Measurements from ENCODE around the gene FNDC11.

FNDC11 gene

DNA sequence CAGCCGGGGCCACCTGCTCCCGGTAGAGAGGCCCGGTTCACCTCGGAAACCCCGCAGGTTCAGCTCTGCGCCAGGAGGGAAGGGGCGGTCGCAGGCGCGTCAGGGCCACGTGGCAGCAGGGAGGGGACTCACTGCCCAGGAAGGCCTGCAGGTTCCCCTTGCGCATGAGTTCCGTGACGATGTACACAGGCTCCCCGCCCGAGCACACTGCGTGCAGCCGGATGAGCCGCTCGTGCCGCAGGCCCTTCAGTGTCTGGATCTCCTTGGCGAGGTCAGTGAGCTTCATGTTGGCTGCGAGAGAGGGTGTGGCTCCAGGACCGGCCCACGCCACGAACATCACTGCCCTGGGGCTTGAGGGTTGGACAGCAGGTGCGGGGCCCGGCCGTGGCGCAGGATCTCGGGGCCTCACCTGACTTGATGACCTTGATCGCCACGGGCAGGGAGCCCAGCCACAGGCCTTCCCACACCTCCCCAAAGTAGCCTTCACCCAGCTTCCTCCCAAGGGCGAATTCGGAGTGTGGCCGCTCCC lies 11.9 kb upstream of the FNDC11 start:
- Histone ChIP-seq H3K4me3 (no peak overlapping the region), H3K9me3 (ENCODE audit: low read depth, low read length) (no peaks in the 10 kb centered on the region), H3K27ac (no peak overlapping the region), H3K36me3 (ENCODE audit: insufficient read depth, low read length) (no peaks in the 10 kb centered on the region), H3K9ac (ENCODE audit: insufficient read length) (no peak overlapping the region)
- DNase-seq (ENCODE audit: low read depth, low spot score) = no peak
- TF ChIP-seq FOXP2 (optimal IDR thresholded peaks at IDR 0.05; ENCODE audit: control extremely low read depth, extremely low read length, insufficient read depth) (no peak), POLR2AphosphoS5 (IDR thresholded peaks at IDR 0.05; ENCODE audit: borderline replicate concordance, low read depth, low read length) (no peak), EZH2 (IDR thresholded peaks at IDR 0.05) (no peak)

DNA sequence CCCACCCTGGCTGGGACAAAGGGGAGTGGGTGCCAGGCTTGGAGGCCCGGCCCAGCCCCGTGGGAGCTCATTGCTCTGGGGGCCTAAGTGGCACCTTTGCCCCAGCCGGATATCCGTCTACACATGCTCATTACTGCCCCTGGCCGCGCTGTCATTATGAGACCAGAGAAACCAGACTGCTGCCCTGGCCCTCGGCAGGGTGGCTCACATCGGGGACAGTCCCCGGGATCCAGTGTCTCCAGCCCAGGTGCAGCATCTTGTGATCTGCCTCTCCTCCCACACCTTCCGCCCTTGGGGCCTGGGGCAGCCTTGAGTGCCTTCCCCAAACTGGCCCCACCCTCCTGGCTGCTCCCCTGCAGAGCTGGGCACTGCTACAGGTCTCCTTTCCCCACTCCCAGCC lies 11.3 kb upstream of the FNDC11 start:
- Histone ChIP-seq H3K27ac (no peak overlapping the region), H3K9ac (ENCODE audit: insufficient read length) (no peak overlapping the region), H3K9me3 (ENCODE audit: low read depth, low read length) (no peaks in the 10 kb centered on the region), H3K36me3 (ENCODE audit: insufficient read depth, low read length) (no peaks in the 10 kb centered on the region), H3K4me3 (no peak overlapping the region)
- TF ChIP-seq FOXP2 (optimal IDR thresholded peaks at IDR 0.05; ENCODE audit: control extremely low read depth, extremely low read length, insufficient read depth) (no peak), POLR2AphosphoS5 (IDR thresholded peaks at IDR 0.05; ENCODE audit: borderline replicate concordance, low read depth, low read length) (no peak), EZH2 (IDR thresholded peaks at IDR 0.05) (no peak)
- no peak for DNase-seq (ENCODE audit: low read depth, low spot score)

DNA sequence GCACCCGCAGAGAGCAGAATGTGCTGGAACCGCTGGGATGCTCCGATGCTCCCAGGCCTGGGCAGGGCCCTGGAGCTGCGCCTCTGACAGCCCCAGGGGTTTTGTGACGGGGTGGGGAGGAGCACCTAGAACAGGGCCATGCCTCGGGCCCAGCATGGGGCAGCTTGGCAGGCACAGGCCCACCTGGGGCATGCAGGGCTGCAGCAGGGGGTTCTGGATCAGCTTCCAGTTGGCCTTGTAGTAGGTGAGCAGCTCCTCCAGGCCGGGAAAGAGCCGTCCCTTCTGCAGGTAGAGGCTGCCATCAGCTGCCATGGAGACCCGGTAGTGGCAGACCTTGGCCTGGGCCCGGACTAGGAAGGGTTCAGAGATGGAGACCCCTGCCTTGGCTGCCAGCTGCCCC lies 10.8 kb upstream of the FNDC11 start:
- no peak for TF ChIP-seq EZH2 (IDR thresholded peaks at IDR 0.05)
- no peak for TF ChIP-seq FOXP2 (optimal IDR thresholded peaks at IDR 0.05; ENCODE audit: control extremely low read depth, extremely low read length, insufficient read depth)
- TF ChIP-seq POLR2AphosphoS5 (IDR thresholded peaks at IDR 0.05; ENCODE audit: borderline replicate concordance, low read depth, low read length) = no peak
- Histone ChIP-seq H3K9ac (ENCODE audit: insufficient read length) (no peak overlapping the region), H3K27ac (no peak overlapping the region), H3K36me3 (ENCODE audit: insufficient read depth, low read length) (no peaks in the 10 kb centered on the region), H3K9me3 (ENCODE audit: low read depth, low read length) (no peaks in the 10 kb centered on the region), H3K4me3 (no peak overlapping the region)
- DNase-seq (ENCODE audit: low read depth, low spot score) = no peak

DNA sequence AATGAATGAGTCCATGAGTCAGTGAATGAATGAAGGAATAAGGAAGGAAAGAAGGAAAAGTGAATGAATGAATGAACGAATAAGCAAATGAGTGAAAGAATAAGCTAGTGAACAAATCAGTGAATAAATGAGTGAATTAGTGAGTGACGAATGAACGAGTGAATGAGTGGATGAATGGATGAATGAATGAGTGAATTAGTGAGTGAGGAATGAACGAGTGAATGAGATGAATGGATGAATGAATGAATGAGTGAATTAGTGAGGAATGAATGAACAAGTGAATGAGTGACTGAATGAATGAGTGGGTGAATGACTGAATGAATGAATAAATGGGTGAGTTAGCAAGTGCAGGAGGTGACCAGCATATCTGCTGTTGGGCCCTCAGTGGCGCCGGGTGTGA lies 10.2 kb upstream of the FNDC11 start:
- DNase-seq (ENCODE audit: low read depth, low spot score) = no peak
- Histone ChIP-seq H3K9me3 (ENCODE audit: low read depth, low read length) (no peaks in the 10 kb centered on the region), H3K27ac (no peak overlapping the region), H3K36me3 (ENCODE audit: insufficient read depth, low read length) (no peaks in the 10 kb centered on the region), H3K4me3 (no peak overlapping the region), H3K9ac (ENCODE audit: insufficient read length) (no peak overlapping the region)
- TF ChIP-seq POLR2AphosphoS5 (IDR thresholded peaks at IDR 0.05; ENCODE audit: borderline replicate concordance, low read depth, low read length) = no peak
- no peak for TF ChIP-seq FOXP2 (optimal IDR thresholded peaks at IDR 0.05; ENCODE audit: control extremely low read depth, extremely low read length, insufficient read depth)
- no peak for TF ChIP-seq EZH2 (IDR thresholded peaks at IDR 0.05)

DNA sequence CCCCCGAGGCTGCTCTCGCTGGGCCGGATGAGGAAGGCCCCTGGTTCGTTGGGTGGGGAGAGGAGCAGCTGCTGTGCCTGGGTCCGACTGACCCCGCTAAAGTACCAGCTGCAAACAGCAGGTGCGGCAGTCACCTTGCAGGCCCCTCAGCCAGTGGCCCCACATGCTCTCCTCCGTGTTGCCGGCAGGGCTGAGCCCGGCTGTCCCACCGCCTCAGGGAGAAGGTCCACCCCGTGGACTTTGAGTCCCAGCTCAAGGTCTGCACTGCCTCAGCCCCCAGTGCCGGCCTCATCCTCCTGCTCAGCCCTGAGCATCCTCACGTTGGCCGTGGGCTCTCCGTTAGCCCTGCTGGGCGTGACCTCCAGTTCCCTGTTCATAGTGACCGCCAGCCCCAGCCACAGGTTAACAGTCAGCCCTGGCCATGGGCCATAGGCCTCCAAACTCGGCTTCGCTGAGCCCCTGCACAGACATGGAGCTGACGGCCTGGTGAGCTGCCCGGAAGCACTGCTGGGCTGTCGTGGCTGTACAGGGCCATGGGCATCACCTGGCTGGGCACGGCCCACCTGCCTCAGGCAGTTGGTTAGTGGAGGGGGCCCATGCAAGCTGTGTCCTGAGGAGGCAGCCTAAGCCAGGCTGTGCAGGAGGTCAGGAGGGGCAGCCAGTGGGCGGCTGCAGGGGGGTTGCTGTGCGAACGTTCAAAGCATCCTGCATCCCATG lies 9.6 kb upstream of the FNDC11 start:
- Histone ChIP-seq H3K27ac (no peak overlapping the region), H3K9ac (ENCODE audit: insufficient read length) (no peak overlapping the region), H3K4me3 (no peak overlapping the region), H3K9me3 (ENCODE audit: low read depth, low read length) (no peaks in the 10 kb centered on the region), H3K36me3 (ENCODE audit: insufficient read depth, low read length) (no peaks in the 10 kb centered on the region)
- DNase-seq (ENCODE audit: low read depth, low spot score) = no peak
- TF ChIP-seq POLR2AphosphoS5 (IDR thresholded peaks at IDR 0.05; ENCODE audit: borderline replicate concordance, low read depth, low read length) (no peak), EZH2 (IDR thresholded peaks at IDR 0.05) (no peak), FOXP2 (optimal IDR thresholded peaks at IDR 0.05; ENCODE audit: control extremely low read depth, extremely low read length, insufficient read depth) (no peak)

DNA sequence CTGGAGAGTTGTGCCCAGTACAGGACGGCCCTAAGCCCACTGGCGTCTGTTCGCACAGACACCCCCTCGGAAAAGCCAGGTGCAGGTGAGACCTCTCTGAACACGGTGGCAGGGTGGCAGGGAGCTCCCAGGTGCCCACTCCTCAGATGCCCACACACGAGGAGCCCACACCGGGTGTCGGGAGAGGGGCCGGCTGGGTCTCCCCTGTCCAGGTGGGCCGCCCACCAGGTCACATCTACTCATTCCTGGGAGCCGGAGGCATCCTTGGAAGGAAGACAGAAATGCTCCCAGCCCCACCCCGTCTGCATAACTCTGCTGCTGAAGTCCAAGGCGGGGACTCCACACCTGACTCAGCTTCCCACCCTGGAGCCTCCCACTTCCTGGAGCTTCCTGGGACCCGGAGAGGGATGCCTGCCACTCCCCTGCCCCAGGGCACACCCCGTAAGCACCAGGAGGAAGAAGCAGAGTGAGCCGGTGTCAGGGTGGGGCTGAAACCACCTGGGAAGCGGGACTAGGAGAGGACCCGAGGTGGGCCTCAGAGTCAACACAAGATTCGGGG lies 8.9 kb upstream of the FNDC11 start:
- no peak for TF ChIP-seq EZH2 (IDR thresholded peaks at IDR 0.05)
- TF ChIP-seq FOXP2 (optimal IDR thresholded peaks at IDR 0.05; ENCODE audit: control extremely low read depth, extremely low read length, insufficient read depth) = no peak
- no peak for TF ChIP-seq POLR2AphosphoS5 (IDR thresholded peaks at IDR 0.05; ENCODE audit: borderline replicate concordance, low read depth, low read length)
- Histone ChIP-seq H3K36me3 (ENCODE audit: insufficient read depth, low read length) (no peaks in the 10 kb centered on the region), H3K9me3 (ENCODE audit: low read depth, low read length) (no peaks in the 10 kb centered on the region), H3K27ac (no peak overlapping the region), H3K9ac (ENCODE audit: insufficient read length) (no peak overlapping the region), H3K4me3 (no peak overlapping the region)
- DNase-seq (ENCODE audit: low read depth, low spot score) = no peak

DNA sequence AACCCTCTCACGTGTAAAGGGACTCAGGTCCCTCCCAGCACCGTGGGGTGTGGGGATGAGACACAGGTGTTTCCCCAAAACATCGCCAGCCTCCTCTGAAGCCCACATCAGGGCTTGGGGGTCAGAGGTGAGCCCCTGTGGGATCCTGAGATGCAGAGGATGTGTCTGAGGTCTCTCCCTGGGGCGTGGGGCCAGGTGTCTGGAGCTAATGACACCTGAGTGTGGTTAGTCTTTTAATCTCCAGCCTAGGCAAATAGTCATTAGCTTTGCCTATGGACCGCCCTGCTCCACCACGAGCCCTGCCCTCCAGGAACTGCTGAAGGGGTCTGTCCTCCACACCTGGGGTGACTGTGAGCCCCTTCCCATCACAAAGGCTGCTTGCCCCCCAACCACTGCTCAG lies 8.1 kb upstream of the FNDC11 start:
- no peak for DNase-seq (ENCODE audit: low read depth, low spot score)
- Histone ChIP-seq H3K4me3 (no peak overlapping the region), H3K9ac (ENCODE audit: insufficient read length) (no peak overlapping the region), H3K36me3 (ENCODE audit: insufficient read depth, low read length) (no peaks in the 10 kb centered on the region), H3K9me3 (ENCODE audit: low read depth, low read length) (no peaks in the 10 kb centered on the region), H3K27ac (no peak overlapping the region)
- TF ChIP-seq POLR2AphosphoS5 (IDR thresholded peaks at IDR 0.05; ENCODE audit: borderline replicate concordance, low read depth, low read length) = no peak
- no peak for TF ChIP-seq FOXP2 (optimal IDR thresholded peaks at IDR 0.05; ENCODE audit: control extremely low read depth, extremely low read length, insufficient read depth)
- no peak for TF ChIP-seq EZH2 (IDR thresholded peaks at IDR 0.05)

DNA sequence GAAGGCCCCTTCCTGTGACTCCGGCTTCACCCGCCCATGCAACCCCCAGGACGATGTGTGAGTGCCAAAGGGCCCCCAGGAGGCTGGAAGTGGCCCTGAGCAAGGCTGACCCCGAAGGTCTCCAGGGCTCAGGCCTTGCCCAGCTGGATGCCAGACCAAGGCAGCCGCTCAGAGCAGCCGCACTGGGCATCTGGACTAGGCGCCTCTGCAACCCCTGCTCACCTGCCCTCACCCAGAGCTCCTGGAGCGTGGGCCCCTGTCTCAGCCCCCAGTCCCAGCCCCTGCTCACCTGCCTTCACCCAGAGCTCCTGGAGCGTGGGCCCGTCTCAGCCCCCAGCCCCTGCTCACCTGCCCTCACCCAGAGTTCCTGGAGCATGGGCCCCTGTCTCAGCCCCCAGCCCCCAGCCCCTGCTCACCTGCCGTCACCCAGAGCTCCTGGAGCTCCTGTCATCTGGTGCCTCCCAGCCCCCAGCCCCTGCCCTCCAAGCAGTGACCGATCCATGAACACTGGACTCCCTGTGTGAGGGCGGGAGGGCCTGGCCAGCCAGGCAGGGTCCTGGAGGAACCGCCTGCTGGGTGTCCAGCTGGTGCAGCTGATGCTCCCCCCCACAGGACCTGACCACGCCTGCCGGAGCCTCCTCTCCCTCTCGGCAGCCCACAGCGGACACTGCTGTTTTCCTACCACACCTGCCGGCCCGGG lies 7.6 kb upstream of the FNDC11 start:
- Histone ChIP-seq H3K4me3 (no peak overlapping the region), H3K9ac (ENCODE audit: insufficient read length) (no peak overlapping the region), H3K9me3 (ENCODE audit: low read depth, low read length) (no peaks in the 10 kb centered on the region), H3K27ac (no peak overlapping the region), H3K36me3 (ENCODE audit: insufficient read depth, low read length) (no peaks in the 10 kb centered on the region)
- TF ChIP-seq POLR2AphosphoS5 (IDR thresholded peaks at IDR 0.05; ENCODE audit: borderline replicate concordance, low read depth, low read length) (no peak), FOXP2 (optimal IDR thresholded peaks at IDR 0.05; ENCODE audit: control extremely low read depth, extremely low read length, insufficient read depth) (no peak), EZH2 (IDR thresholded peaks at IDR 0.05) (no peak)
- no peak for DNase-seq (ENCODE audit: low read depth, low spot score)

All from SK-N-MC (cell line).